Astrocyte (in vitro differentiated cells and primary cell): ENCODE data around the gene GBGT1. TPM values are rescaled to one million over a fixed set of nuclear protein-coding genes. Genes with fewer than 3 reads are reported as not detected.

Experiments
- DNase-seq: peaks from one replicate; pipeline ENCODE4 v3.0.0-alpha.2; 2010; ENCODE audit warnings: low read depth
- FAIRE-seq: peaks from 2 replicates; lab custom pipeline; 2011; peaks lifted over from hg19 to GRCh38; lab: Jason Lieb, UNC
- H2AFZ ChIP-seq: 2 replicates; pipeline ENCODE4 v1.6.0; 2012; ENCODE audit warnings: low read depth, low read length, inconsistent platforms
- H3K27ac ChIP-seq: 2 replicates; pipeline ENCODE4 v1.5.1; 2011; ENCODE audit warnings: low read depth, low read length, inconsistent platforms
- H3K27me3 ChIP-seq: 2 replicates; pipeline ENCODE4 v1.6.0; 2011; ENCODE audit warnings: low read length, inconsistent platforms; ENCODE audit not compliant: insufficient read depth
- H3K36me3 ChIP-seq: 2 replicates; pipeline ENCODE4 v1.5.1; 2011; ENCODE audit warnings: low read length, inconsistent platforms; ENCODE audit not compliant: insufficient read depth
- H3K4me1 ChIP-seq: 2 replicates; pipeline ENCODE4 v1.5.1; 2011; ENCODE audit warnings: low read length, inconsistent platforms; ENCODE audit not compliant: insufficient read depth
- H3K4me2 ChIP-seq: 2 replicates; pipeline ENCODE4 v1.6.0; 2012; ENCODE audit warnings: low read length, inconsistent platforms
- H3K4me3 ChIP-seq: 2 replicates; pipeline ENCODE4 v1.5.1; 2011; ENCODE audit warnings: low read depth, mild to moderate bottlenecking, low read length, inconsistent platforms; ENCODE audit not compliant: insufficient read depth
- H3K79me2 ChIP-seq: 2 replicates; pipeline ENCODE4 v1.6.0; 2012; ENCODE audit warnings: mild to moderate bottlenecking, low read length, inconsistent platforms; ENCODE audit not compliant: insufficient read depth
- H3K9ac ChIP-seq: 2 replicates; pipeline ENCODE4 v1.6.0; 2012; ENCODE audit warnings: mild to moderate bottlenecking, low read length, inconsistent platforms
- H3K9me3 ChIP-seq: 2 replicates; pipeline ENCODE4 v1.5.1; 2012; ENCODE audit warnings: low read depth, mild to moderate bottlenecking, low read length, inconsistent platforms; ENCODE audit not compliant: insufficient read depth
- H4K20me1 ChIP-seq: 2 replicates; pipeline ENCODE4 v1.6.0; 2012; ENCODE audit warnings: low read length, inconsistent platforms; ENCODE audit not compliant: insufficient read depth
- H3K27ac Mint-ChIP-seq: one replicate; pipeline ENCODE4 v1.8.0; 2021; ENCODE audit warnings: mild to moderate bottlenecking, mixed read lengths; ENCODE audit not compliant: unreplicated experiment
- H3K27me3 Mint-ChIP-seq: one replicate; pipeline ENCODE4 v1.8.0; 2021; ENCODE audit warnings: low read depth, mixed read lengths; ENCODE audit not compliant: unreplicated experiment
- H3K36me3 Mint-ChIP-seq: one replicate; pipeline ENCODE4 v1.8.0; 2021; ENCODE audit warnings: low read depth, mixed read lengths; ENCODE audit not compliant: unreplicated experiment
- H3K4me1 Mint-ChIP-seq: one replicate; pipeline ENCODE4 v1.8.0; 2021; ENCODE audit warnings: low read depth, mixed read lengths; ENCODE audit not compliant: unreplicated experiment
- H3K4me3 Mint-ChIP-seq: one replicate; pipeline ENCODE4 v1.8.0; 2021; ENCODE audit warnings: mild to moderate bottlenecking, moderate library complexity, mixed read lengths; ENCODE audit not compliant: unreplicated experiment
- H3K9me3 Mint-ChIP-seq: one replicate; pipeline ENCODE4 v1.8.0; 2021; ENCODE audit warnings: mild to moderate bottlenecking, mixed read lengths; ENCODE audit not compliant: unreplicated experiment
- EZH2 ChIP-seq: IDR thresholded peaks from 2 replicates; pipeline ENCODE4 v1.6.1; 2012; ENCODE audit warnings: mild to moderate bottlenecking, low read length, inconsistent platforms; ENCODE audit not compliant: insufficient read depth
- total RNA-seq: library from RNA; stranded (reverse); gene quantifications from 2 replicates; pipeline ENCODE4 v1.2.1, GENCODE V29; 2021
- TF ChIP-seq, protein P1 (sequence below): IDR thresholded peaks from 2 replicates; pipeline ENCODE4 v1.5.1; 2011; ENCODE audit warnings: low read depth, mild to moderate bottlenecking, inconsistent platforms, low read length, moderate library complexity; ENCODE audit not compliant: insufficient read depth

GBGT1 gene
- total RNA-seq, 1 donor from 2014 or later = 8.5 TPM

DNA sequence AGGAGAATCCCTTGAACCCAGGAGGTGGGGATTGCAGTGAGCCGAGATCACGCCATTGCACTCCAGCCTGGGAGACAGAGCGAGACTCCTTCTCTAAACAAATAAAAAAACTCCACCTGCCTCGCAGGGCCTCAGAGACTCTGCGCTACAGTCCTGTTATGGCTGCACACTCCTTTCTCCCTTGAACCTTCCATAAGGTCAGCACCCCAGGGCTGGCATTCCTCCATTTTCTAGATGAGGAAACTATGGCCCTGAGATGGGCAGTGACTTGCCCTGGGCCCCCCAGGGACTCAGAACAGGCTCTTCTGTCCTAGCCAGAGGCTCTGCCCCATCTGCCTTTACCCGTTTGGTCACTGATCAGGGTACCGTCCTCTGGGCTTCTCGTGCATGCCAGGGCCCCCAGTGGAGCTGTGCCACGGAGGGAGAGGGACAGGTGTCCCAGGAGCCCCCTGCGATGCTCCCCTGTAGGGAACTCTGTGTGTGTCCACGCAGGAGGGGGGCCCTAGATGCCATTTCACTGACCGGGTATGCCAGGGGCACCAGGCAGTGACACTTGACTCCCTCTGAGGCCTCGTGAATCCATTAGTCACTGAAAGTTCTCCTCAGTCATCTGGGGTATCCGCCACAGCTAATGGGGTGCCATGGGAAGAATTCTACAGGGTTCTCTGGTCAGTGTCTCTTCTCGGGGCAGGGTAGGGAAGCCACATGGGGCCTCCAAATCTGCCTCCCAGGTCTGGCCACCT, 58.8 kb downstream of the GBGT1 start:
- no peak overlapping the region for H3K4me3 ChIP-seq
- DNase-seq (no peak), FAIRE-seq (no peak)
- Mint-ChIP-seq H3K4me1 (no peaks in the 10 kb centered on the region), H3K4me3 (no peak overlapping the region), H3K9me3 (no peaks in the 10 kb centered on the region), H3K36me3 (peaks cover 19% of the 10 kb centered on the region), H3K27ac (no peak overlapping the region), H3K27me3 (no peaks in the 10 kb centered on the region)
- H3K4me2 ChIP-seq = no peak overlapping the region
- H3K27ac ChIP-seq = no peak overlapping the region
- TF ChIP-seq, protein P1, sequence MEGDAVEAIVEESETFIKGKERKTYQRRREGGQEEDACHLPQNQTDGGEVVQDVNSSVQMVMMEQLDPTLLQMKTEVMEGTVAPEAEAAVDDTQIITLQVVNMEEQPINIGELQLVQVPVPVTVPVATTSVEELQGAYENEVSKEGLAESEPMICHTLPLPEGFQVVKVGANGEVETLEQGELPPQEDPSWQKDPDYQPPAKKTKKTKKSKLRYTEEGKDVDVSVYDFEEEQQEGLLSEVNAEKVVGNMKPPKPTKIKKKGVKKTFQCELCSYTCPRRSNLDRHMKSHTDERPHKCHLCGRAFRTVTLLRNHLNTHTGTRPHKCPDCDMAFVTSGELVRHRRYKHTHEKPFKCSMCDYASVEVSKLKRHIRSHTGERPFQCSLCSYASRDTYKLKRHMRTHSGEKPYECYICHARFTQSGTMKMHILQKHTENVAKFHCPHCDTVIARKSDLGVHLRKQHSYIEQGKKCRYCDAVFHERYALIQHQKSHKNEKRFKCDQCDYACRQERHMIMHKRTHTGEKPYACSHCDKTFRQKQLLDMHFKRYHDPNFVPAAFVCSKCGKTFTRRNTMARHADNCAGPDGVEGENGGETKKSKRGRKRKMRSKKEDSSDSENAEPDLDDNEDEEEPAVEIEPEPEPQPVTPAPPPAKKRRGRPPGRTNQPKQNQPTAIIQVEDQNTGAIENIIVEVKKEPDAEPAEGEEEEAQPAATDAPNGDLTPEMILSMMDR = no peak
- TF ChIP-seq EZH2 = no peak
- no peak overlapping the region for H3K9ac ChIP-seq
- no peaks in the 10 kb centered on the region for H3K9me3 ChIP-seq
- no peaks in the 10 kb centered on the region for H3K27me3 ChIP-seq
- no peaks in the 10 kb centered on the region for H3K4me1 ChIP-seq
- H3K79me2 ChIP-seq = no peaks in the 10 kb centered on the region
- H3K36me3 ChIP-seq = peaks cover 8% of the 10 kb centered on the region
- no peak overlapping the region for H2AFZ ChIP-seq
- peaks cover 20% of the 10 kb centered on the region for H4K20me1 ChIP-seq

DNA sequence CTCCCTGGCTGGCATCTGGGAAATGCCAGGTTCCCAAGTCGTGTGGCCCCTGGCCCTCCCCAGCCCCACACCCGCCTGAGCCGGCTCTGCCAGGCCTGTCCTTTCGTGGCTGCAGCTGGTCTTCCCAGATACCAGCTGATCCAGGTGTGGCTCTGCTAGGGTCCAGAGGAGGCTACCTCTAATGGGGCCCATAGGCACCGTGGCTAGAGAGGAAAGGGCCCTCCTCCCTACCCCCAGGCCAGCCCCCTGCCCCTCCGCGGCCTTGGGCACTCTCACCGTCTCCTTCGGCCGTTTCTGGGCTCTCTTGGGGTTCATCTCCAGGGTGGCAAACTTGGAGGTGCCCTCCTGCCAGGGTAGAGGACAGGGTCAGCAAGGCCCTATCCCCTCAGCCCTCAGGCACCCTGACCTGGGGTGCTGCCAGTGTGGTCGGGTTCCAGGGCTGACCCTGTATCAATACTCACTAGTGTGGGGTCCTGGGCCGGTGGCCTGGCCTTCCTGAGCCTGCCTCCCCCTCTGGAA, 59.7 kb downstream of the GBGT1 start:
- Mint-ChIP-seq H3K36me3 (peaks cover 21% of the 10 kb centered on the region), H3K4me3 (no peak overlapping the region), H3K27me3 (no peaks in the 10 kb centered on the region), H3K27ac (no peak overlapping the region), H3K4me1 (no peaks in the 10 kb centered on the region), H3K9me3 (no peaks in the 10 kb centered on the region)
- Histone ChIP-seq H3K4me3 (no peak overlapping the region), H2AFZ (no peak overlapping the region), H3K9ac (no peak overlapping the region), H3K4me1 (no peaks in the 10 kb centered on the region), H3K4me2 (no peak overlapping the region), H3K79me2 (no peaks in the 10 kb centered on the region), H3K9me3 (no peaks in the 10 kb centered on the region), H4K20me1 (peaks cover 16% of the 10 kb centered on the region), H3K27ac (no peak overlapping the region), H3K27me3 (no peaks in the 10 kb centered on the region), H3K36me3 (peaks cover 13% of the 10 kb centered on the region)
- no peak for DNase-seq
- no peak for FAIRE-seq
- no peak for TF ChIP-seq EZH2
- TF ChIP-seq, protein P1 = no peak
